SK-N-DZ (cell line): Measurements from ENCODE around the gene POLR2A.
A peak's percentile ranks its signal among the peaks of the same experiment; 100 is the strongest.

ENCODE experiments used
- DNase-seq: peaks from one replicate; pipeline ENCODE4 v3.0.0-alpha.2; 2015; ENCODE audit warnings: low spot score

POLR2A gene

DNA sequence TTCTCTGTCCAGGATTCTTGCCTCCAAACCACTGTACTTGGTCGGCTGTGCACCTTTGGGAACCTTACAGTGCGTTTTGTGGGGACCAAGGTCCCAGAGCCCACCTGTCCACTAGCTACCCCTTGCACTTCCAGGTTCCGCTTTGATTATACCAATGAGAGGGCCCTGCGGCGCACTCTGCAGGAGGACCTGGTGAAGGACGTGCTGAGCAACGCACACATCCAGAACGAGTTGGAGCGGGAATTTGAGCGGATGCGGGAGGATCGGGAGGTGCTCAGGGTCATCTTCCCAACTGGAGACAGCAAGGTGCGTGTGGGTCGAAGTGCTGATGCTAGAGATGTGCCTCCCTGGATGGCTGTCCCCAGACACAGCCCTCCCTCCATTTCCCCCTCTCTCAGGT is 18.8 kb downstream of the POLR2A start:
- no peak for DNase-seq

DNA sequence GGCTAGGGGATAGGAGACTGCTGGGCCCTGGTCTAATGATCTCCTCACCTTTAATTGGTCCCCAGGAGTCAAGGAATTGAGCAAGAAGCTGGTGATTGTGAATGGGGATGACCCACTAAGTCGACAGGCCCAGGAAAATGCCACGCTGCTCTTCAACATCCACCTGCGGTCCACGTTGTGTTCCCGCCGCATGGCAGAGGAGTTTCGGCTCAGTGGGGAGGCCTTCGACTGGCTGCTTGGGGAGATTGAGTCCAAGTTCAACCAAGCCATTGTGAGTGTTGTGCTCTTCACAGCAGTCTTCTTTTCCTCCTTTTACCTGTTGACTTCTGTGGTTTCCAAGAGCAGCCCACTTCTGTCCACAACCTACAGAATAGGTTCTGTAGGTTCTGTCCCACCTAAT is 19.4 kb downstream of the POLR2A start:
- no peak for DNase-seq

DNA sequence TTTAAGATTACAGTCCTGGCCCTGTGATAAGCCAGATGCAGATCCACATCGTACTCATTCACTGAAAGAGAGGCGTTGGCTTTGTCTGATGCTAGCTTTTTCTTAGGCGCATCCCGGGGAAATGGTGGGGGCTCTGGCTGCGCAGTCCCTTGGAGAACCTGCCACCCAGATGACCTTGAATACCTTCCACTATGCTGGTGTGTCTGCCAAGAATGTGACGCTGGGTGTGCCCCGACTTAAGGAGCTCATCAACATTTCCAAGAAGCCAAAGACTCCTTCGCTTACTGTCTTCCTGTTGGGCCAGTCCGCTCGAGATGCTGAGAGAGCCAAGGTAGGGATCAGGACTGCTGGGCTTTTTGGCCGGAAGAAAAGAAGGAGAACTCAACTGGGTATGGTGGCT is 24.0 kb downstream of the POLR2A start:
- DNase-seq, result no peak

DNA sequence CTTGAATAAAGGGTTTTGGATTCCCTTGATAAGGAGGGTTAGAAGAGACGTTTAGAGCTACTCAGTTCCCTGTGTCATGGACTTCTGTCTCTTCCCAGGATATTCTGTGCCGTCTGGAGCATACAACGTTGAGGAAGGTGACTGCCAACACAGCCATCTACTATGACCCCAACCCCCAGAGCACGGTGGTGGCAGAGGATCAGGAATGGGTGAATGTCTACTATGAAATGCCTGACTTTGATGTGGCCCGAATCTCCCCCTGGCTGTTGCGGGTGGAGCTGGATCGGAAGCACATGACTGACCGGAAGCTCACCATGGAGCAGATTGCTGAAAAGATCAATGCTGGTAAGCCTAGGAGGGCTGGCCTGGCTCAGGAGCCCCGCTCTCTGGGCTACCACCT is 24.7 kb downstream of the POLR2A start:
- DNase-seq, result no peak

DNA sequence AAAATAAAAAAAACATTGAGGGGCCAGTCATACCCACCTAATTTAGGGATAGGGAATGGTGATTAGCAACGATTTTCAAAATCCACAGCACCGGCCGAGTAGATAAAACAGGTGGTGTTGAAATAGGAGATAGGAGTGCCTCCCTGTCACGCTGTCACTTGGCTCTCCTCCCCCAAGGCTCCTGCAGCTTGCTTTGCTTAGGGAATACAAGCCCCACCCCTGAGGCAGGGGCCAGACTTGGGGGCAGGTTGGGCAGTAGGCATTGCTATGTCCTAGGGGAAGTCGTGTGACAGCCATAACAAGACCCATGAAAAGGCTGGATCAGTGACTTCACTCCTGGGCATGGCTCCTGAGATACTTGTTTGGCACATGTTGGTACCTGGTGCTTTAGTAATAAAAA is 25.8 kb downstream of the POLR2A start:
- no peak for DNase-seq

DNA sequence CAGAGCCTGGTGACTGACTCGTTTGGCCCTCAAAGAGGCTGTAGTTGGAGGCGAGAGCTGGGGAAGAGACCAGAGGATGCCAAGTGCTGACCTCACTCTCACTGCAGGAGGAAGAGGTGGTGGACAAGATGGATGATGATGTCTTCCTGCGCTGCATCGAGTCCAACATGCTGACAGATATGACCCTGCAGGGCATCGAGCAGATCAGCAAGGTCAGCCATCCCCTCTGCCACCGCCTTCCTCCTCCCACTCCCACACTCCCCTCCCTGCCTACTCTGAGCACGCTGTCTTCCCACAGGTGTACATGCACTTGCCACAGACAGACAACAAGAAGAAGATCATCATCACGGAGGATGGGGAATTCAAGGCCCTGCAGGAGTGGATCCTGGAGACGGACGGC is 26.9 kb downstream of the POLR2A start:
- DNase-seq, result no peak

DNA sequence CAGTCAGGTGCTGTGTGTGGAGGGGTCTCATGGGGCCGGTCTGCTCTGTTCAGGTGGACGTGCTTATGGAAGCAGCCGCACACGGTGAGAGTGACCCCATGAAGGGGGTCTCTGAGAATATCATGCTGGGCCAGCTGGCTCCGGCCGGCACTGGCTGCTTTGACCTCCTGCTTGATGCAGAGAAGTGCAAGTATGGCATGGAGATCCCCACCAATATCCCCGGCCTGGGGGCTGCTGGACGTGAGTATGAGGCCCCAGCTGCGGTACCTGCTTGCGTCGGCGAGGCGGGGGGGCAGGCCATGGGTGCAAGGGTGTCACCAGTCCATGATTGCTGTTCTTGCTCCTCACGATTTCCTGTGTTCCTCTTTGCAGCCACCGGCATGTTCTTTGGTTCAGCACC is 27.9 kb downstream of the POLR2A start:
- no peak for DNase-seq

DNA sequence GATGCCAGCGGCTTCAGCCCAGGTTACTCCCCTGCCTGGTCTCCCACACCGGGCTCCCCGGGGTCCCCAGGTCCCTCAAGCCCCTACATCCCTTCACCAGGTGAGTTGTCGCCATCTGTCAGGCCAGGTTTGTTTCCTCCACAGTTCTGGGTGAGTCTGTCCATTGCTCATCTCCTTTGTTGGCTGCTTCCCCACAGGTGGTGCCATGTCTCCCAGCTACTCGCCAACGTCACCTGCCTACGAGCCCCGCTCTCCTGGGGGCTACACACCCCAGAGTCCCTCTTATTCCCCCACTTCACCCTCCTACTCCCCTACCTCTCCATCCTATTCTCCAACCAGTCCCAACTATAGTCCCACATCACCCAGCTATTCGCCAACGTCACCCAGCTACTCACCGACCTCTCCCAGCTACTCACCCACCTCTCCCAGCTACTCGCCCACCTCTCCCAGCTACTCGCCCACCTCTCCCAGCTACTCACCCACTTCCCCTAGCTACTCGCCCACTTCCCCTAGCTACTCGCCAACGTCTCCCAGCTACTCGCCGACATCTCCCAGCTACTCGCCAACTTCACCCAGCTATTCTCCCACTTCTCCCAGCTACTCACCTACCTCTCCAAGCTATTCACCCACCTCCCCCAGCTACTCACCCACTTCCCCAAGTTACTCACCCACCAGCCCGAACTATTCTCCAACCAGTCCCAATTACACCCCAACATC is 28.8 kb downstream of the POLR2A start:
- DNase-seq, result no peak

DNA sequence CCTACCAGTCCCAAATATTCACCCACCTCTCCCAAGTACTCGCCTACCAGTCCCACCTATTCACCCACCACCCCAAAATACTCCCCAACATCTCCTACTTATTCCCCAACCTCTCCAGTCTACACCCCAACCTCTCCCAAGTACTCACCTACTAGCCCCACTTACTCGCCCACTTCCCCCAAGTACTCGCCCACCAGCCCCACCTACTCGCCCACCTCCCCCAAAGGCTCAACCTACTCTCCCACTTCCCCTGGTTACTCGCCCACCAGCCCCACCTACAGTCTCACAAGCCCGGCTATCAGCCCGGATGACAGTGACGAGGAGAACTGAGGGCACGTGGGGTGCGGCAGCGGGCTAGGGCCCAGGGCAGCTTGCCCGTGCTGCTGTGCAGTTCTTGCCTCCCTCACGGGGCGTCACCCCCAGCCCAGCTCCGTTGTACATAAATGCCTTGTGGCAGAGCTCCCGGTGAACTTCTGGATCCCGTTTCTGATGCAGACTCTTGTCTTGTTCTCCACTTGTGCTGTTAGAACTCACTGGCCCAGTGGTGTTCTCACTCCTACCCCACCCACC is 29.8 kb downstream of the POLR2A start:
- no peak for DNase-seq

DNA sequence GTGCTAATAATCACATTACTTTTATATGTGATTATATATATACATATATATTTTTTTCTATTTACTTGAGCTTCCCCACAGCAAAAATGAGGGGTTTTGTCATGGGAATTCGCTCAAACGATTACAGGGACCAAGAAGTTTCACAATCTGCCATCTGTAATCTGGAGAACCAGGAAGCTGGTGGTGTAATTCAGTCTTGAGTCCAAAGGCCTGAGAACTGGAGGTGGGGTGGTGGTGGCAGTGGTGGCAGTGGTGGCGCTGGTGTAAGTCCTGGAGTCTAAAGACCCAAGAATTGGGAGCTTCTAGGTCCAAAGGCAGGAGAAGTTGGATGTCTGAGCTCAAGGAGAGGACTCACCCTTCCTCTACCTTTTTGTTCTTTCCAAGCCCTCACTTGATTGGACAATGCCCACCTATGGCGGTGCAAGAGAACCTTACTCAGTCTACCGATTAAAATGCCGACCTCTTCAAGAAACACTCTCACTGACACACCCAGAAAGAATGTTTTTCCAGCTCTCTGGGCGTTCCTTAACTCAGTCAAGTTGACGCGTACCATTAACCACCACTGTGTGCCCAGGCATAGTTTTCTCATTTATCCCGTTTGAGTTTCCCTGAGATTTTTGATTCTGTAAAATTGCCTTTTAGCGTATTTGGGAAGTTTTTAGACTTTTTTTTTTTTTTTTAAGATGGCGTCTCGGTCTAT is 31.9 kb downstream of the POLR2A start:
- DNase-seq, result no peak

DNA sequence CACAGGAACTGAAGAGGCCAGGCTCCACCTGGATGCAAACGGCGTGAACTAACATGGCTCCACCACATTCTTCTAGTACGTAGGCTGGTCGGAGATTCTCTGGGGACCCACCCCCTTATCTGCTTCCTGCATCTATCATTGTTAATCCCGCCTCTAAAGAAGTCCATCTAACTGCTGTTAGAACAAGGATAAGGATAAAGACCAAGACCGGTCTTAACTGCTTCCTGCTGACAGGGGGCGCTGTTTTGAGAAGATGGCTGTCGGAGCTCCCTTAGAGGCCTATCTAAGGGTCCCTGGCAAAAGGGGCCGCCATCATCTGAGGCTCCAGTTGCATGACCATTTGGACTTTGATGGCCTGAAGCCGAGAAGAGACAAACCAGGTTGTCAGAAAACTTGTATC is 38.9 kb downstream of the POLR2A start:
- peak; percentile 32 for DNase-seq

DNA sequence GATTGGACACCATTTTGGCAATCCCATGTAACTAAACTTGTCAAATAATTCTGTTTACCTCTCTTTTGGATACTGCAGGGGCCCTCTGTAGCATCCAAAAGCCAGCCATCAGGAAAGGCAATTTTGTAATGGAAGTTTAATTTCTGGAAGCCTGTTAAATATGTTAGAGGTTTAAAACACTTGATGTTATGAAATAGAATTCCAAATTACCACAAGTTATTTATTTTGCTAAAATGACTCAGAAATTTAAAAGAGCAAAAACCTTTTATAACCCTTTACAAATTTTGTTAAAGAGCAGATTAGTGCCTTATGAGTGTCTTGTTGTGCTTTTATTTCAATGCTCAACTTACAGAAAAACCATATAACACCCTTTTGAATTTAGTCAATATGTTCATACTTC is 44.7 kb downstream of the POLR2A start:
- DNase-seq, result no peak

DNA sequence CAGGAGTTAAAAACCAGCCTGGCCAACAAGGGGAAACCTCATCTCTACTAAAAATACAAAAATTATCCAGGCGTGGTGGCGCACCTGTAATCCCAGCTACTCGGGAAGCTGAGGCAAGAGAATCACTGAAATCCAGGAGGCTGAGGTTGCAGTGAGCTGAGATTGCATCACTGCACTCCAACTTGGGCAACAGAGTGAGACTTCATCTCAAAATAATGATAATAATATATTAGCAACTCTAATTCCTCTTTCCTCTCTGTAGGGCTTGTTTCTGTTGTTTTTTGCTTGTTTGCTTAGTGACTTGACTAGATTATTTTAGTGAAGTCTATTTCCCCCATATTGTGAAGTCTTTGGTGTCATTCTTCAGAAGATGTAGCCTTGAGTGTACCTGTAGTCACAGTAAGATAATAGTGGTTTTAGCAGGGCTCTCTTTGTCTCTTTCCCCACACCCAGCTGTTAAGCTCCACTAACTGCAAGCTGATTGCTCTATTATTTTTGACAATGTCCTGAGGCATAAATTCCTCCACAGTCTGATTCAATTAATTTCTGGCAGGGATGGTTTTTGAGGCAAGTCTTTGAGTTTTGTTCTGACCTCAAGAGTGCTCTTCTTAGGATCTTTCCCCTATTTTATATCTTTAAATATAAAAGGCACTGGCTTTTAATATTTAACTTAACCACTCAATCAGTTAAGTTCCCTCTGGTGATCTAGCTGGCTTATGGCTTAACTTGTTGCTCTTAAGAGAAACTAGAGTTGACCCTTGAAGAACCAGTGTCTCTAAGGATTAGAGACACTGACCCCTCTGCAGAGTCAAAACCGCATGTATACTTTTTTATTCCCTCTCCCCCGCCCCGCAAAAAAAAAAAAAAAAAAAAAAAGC is 46.1 kb downstream of the POLR2A start:
- DNase-seq, result no peak

DNA sequence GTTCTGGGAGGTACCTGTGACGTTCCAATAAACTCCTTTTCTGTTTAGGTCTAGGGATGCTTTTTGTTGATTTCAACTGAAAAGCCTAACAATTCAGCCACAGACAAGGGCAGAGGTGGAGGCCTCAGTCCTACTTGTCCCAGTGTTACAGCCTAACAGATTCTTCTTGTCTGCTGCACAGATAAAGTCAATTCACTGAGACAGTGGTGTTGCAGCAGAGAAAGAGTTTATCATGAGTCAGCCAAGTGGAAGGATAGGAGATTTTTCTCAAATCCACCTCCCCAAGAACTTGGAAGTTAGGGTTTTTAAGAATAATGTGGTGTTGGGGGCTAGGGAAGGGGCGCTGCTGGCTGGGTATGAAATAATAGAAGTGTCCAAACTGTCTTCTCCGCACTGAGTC is 53.9 kb downstream of the POLR2A start:
- DNase-seq, result no peak

DNA sequence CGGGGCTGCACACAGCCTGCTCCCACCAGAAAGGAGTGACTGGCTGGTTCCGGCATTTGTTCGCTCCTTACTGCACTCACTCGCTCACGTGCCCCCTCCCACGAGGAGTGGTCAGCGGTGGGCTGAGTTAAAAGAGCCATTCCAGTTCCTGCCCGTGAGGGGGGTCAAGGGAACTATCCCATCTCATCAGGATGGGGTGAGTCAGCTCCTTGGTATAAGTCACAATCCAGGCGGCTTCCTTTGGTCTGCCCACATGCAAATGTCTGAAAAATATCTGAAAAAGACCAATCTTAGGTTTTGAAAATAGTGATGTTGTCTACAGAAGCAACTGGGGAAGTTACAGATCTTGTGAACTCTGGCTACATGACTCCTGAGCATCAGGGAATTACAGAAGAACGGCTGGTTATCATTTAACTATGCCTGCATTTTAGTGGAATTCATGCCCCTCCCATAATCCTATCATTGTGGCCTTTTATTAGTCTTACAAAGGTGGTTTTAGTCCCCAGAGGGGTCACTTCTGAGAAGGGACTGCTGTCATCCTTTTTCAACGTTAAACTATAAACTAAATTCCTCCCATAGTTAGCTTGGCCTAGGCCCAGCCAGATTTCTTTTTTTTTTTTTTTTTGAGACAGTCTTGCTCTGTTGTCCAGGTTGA is 54.9 kb downstream of the POLR2A start:
- no peak for DNase-seq

DNA sequence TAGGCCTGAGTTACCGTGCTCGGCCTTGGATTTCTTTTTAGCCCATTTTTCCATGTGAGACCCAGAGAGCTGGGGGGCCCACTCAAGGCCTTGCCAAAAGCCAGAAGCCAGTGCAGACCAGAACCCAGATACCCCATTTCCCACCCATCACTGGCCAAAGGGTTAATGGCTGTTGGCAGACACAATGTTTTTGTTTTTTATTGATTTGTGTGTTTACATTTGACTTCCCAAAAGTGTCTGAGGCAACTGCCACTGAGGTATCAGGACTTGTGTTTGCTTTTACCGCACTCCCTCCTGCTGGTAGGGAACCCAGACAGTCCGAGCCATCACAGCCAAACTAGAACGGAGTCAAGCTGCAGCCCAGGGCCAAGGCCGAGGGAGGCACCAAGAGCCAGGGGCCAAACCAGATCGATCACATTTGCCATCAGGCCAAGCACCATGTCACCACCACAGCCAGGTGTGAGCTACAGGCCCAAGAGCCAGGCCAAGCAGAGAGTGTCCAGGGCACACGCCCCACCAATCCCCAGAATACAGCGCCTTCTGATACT is 57.0 kb downstream of the POLR2A start:
- no peak for DNase-seq

DNA sequence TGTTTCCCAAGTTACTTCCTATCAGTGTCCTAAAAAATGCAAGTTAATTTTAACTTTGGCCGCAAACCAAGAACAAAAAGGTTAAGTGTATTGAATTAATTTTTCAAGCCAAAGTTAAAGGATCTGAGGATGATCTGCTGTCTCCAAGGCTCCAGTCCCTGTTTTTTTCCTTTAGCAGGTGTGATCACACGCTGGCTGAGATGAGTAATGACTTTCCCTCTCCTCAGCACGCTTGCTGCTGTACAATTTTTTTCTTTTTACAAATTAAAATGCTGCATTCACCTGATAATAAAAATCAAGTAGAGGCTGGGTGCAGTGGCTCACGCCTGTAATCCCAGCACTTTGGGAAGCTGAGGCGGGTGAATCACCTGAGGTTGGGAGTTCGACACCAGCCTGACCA is 60.7 kb downstream of the POLR2A start:
- DNase-seq, result no peak

DNA sequence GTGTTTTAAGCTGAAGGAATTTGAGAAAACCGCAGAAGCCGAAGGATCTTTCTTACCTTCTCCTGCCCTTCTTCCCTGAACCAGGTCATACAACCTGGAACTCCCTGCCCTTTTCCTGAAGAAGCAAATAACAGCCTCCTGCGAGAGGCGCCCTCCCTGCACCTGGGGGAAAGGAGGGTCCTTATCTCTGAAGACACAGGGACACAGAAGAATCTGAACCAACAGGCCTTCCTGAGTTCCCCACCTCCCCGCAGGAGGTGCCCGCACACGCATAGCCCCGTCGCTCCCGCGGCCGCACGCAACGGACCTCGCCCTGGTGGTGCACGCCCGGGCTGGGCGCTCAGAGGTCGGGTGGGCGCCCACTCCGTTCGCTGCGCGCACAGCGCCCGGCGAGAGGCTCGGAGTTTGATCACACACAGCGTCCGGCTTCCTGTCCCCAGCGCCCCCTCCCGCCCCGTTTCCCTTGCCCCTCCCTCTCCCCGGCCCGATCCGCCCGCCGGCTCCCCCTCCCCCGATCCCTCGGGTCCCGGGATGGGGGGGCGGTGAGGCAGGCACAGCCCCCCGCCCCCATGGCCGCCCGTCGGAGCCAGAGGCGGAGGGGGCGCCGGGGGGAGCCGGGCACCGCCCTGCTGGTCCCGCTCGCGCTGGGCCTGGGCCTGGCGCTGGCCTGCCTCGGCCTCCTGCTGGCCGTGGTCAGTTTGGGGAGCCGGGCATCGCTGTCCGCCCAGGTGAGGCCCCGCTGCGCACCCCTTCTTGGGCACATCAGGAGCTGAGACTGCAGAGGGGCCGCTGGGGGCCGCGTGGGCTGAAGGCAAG is 64.6 kb downstream of the POLR2A start, which contains the start of gene TNFSF12:
Gene TNFSF12 (plus strand): TSS at position 474 of the 816 bp plus-strand sequence. CDS start 96 bp downstream, at position 570.
- DNase-seq, result no peak
